H1 (cell line): ENCODE results near the gene AGAP1. TPM values are rescaled to one million over a fixed set of nuclear protein-coding genes. Genes with fewer than 3 reads are reported as not detected.

Source experiments
- ASH2L ChIP-seq: fragments of 200-600, 300-600 bp; sonication (generic); IDR thresholded peaks from one replicate; pipeline ENCODE4 v1.7.1; 2017; ENCODE audit warnings: low read length
- CHD7 ChIP-seq: fragments of 300-600 bp; sonication (generic); IDR thresholded peaks from 2 replicates; pipeline ENCODE4 v1.7.1; 2012; ENCODE audit warnings: low read length, moderate library complexity, mild to moderate bottlenecking, inconsistent platforms; ENCODE audit not compliant: insufficient replicate concordance
- FOSL1 ChIP-seq: IDR thresholded peaks from 2 replicates; pipeline ENCODE4 v1.6.1; 2011; ENCODE audit warnings: mild to moderate bottlenecking, low read depth, low read length, moderate library complexity; ENCODE audit not compliant: insufficient read depth
- MAFK ChIP-seq: IDR thresholded peaks from 2 replicates; pipeline ENCODE4 v1.6.1; 2012; ENCODE audit warnings: low read depth, mild to moderate bottlenecking, improper control_type of control experiment, low read length
- POLR2AphosphoS5 ChIP-seq: IDR thresholded peaks from 2 replicates; pipeline ENCODE4 v1.6.1; 2011; ENCODE audit warnings: low read depth, low read length
- SUZ12 ChIP-seq: fragments of 200-600 bp; sonication (generic); IDR thresholded peaks from 2 replicates; pipeline ENCODE4 v1.6.1; 2012; ENCODE audit warnings: mild to moderate bottlenecking, inconsistent platforms, low read length, moderate library complexity, mixed read lengths
- TEAD4 ChIP-seq: IDR thresholded peaks from 2 replicates; pipeline ENCODE4 v1.6.1; 2012; ENCODE audit warnings: low read depth, low read length, inconsistent platforms, mixed read lengths
- polyA plus RNA-seq, 7 experiments: library from polyadenylated mRNA; depleted of rRNA in 3 of 7; stranded (reverse) in 5 of 7; unstranded in 2 of 7; fragments of >200 nt in 5 of 7; fragments of 200-250 nt in 2 of 7; gene quantifications; 1 replicate in 5 of 7; 2 replicates in 1 of 7; 4 replicates in 1 of 7; pipeline versions ENCODE4 v1.2.1 to v1.2.3, GENCODE V29; 2011 to 2013; ENCODE audit warnings: missing spikeins in 2 of 7, mixed read lengths in 2 of 7
- total RNA-seq: library from RNA; stranded (reverse); fragmentation: NEBNext Ultra II Directional; extraction: Animal tissue kit (Norgen Biotek cat#: 25700); gene quantifications from 2 replicates; pipeline ENCODE4 v1.2.1, GENCODE V29; 2021

Gene AGAP1
- total and polyA plus RNA-seq, 2 of the 8 experiments (the other 6 are each of a cell fraction or from before 2014, with no cell fraction given) = 18.1 to 39.4 TPM

GRCh38 chr2:235734688-235735231, 240.9 kb downstream of the AGAP1 start (continued):
- TF ChIP-seq CHD7 = no peak
- no peak for TF ChIP-seq ASH2L
- TF ChIP-seq TEAD4 = no peak
- TF ChIP-seq POLR2AphosphoS5 = no peak
- no peak for TF ChIP-seq FOSL1
- no peak for TF ChIP-seq MAFK
- no peak for TF ChIP-seq SUZ12
